Dermis lymphatic vessel endothelial cell (primary cell): ENCODE data around the gene CCDC187. TPM values are rescaled to one million over a fixed set of nuclear protein-coding genes. Genes with fewer than 3 reads are reported as not detected.

Experiments
- total RNA-seq: library from RNA; depleted of rRNA; stranded (reverse); fragments of >200 nt; gene quantifications from 2 replicates; pipeline ENCODE4 v1.2.1, GENCODE V29; 2014

Gene CCDC187
- not detected in 2 replicates for total RNA-seq

DNA sequence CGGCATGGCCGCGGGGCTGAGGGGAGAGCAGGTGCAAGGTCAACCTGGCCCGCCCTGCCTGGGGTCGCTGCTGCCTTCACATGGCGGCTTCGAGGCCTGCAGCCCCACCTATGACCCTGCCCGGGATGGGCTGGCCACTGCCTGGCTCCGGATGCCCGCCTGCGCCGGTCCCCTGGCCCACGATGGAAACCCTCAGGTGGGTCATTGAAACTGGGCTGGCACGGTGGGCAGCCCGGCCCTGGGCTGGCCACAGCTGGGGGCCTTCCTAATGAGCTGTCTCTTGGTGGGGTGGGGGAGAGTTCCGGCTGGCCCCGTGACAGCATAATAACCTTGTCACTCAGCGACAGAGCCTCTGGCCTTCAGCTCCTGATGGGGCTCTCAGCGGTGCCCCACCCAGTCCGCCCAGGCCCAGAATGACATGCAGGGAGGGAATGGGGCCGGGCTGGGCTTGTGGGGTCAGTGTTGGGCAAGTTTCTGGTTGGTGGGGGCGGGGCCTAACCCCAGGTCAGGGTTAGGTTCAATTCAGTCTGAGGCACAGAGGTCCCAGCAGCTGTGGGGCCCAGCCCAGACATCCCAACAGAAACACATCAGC is at the start of gene CCDC187:
Gene CCDC187 (minus strand): TSS at position 270 of the 592 bp plus-strand sequence. CDS start 264 bp downstream, at position 6.

GRCh38 chr9:136327304-136327974 is 23.5 kb upstream of the CCDC187 start, which contains the start of gene GPSM1:
Gene GPSM1 (plus strand): TSS chr9:136327539. CDS start chr9:136327696, 157 bp downstream.

DNA sequence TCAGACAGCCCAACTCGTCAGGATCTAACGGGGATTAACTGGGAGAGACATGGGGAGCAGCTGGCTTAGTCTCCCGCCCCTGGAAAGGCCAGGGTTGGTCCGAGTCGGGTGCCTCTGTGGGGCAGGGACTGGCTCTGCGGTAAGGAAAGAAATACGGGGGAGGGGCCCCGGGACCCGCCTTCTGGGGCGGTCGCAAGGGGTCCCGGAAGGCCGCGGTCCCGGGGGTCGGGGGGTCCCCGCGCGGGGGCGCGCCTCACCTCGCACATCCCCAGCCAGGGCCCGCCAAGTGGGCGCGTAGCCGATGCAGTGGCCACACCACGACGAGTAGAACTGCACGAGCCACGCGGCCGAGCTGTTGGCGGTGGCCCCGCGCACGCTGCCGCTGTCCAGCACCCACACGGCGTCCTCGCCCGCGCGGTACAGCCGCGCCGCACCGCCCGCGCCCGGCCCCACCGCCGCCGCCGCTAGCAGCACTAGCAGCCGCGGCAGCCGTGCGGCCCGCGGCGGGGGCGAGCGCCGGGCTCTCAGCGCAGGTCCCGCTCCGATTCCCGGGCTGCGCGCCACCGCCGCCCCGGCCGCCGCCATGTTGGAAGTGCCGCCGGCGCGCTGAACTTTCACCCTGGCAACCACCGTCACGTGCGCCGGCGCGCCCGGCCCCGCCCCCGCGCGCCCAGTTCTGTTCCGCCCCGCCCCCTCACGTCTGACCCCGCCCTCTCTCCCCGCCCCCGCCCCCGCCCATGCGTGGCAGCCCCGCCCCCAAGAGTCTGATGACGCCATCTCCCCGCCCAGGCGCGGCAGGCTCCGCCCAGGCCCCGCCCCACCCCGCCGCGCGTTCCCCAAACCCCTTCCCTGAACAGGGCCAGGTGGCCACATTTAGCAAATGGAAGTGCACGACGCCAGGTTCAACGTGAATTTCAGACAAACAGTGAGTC is 58.4 kb downstream of the CCDC187 start, which contains the start of gene QSOX2:
Gene QSOX2 (minus strand): TSS at position 594 of the 932 bp plus-strand sequence. CDS start 9 bp downstream, at position 585.

GRCh38 chr9:136204838-136205706 is 98.8 kb downstream of the CCDC187 start, which contains the start of gene LHX3:
Gene LHX3 (minus strand): TSS chr9:136205128. CDS start chr9:136205012, 116 bp downstream.

Other genes starting within 250 kb of the CCDC187 start
- 11.5 and 14.0 TPM in 2 replicates for gene NACC2, start 208.8 kb downstream of the CCDC187 start, total RNA-seq
- 33.1 and 38.2 TPM in 2 replicates for gene TMEM250, start 185.2 kb downstream of the CCDC187 start, total RNA-seq
- not detected in 2 replicates for gene LHX3, start 99.0 kb downstream of the CCDC187 start, total RNA-seq
- 5.3 and 5.9 TPM in 2 replicates for gene QSOX2, start 58.3 kb downstream of the CCDC187 start, total RNA-seq
- 13.8 and 19.9 TPM in 2 replicates for gene GPSM1, start 23.4 kb upstream of the CCDC187 start, total RNA-seq
- gene DNLZ, start 59.6 kb upstream of the CCDC187 start, total RNA-seq = 10.0 and 11.8 TPM in 2 replicates
- 0.09 and 0.43 TPM in 2 replicates for gene CARD9, start 69.6 kb upstream of the CCDC187 start, total RNA-seq
- gene SNAPC4, start 96.1 kb upstream of the CCDC187 start, total RNA-seq = 2.9 and 5.8 TPM in 2 replicates
- gene ENTR1, start 106.5 kb upstream of the CCDC187 start, total RNA-seq = 21.9 and 22.3 TPM in 2 replicates
- 33.1 and 38.8 TPM in 2 replicates for gene PMPCA, start 106.6 kb upstream of the CCDC187 start, total RNA-seq
- gene INPP5E, start 135.8 kb upstream of the CCDC187 start, total RNA-seq = 3.3 and 3.5 TPM in 2 replicates
- gene SEC16A, start 178.9 kb upstream of the CCDC187 start, total RNA-seq = 13.2 and 15.3 TPM in 2 replicates
- gene NOTCH1, start 242.0 kb upstream of the CCDC187 start, total RNA-seq = 66.1 and 122 TPM in 2 replicates